Esophagus squamous epithelium (tissue), 5 donors: Measurements from ENCODE around the gene TRAK1. TPM values are rescaled to one million over a fixed set of nuclear protein-coding genes. Genes with fewer than 3 reads are reported as not detected.
"Not testable (repeated sequence)": the region's sequence is repeated elsewhere in the genome, so short reads cannot be mapped to it uniquely, and the experiment has no call there.

ENCODE experiments used
- DNase-seq: peaks from one replicate; lab custom pipeline; 2025; lab: John Stamatoyannopoulos, UW
- H3K27ac ChIP-seq, 4 donors: fragments of 200-600 bp; sonication (generic); one replicate each; pipeline ENCODE4 v1.5.1; 2016 to 2019; ENCODE audit warnings: mild to moderate bottlenecking in 1 of 4
- H3K27me3 ChIP-seq, 4 donors: fragments of 200-600 bp; sonication (generic); 1 replicate in 3 of 4; 2 replicates in 1 of 4; pipeline versions ENCODE4 v1.5.1 to v1.6.0; 2017 to 2021; ENCODE audit warnings: antibody characterized with exemption in 1 of 4
- H3K36me3 ChIP-seq, 3 donors: fragments of 200-600 bp; sonication (generic); one replicate each; pipeline ENCODE4 v1.5.1; 2016 to 2019
- H3K4me1 ChIP-seq, 3 donors: fragments of 200-600 bp; sonication (generic); one replicate each; pipeline ENCODE4 v1.5.1; 2017 to 2019
- H3K4me3 ChIP-seq, 4 donors: fragments of 200-600 bp; sonication (generic); 1 replicate in 3 of 4; 2 replicates in 1 of 4; pipeline ENCODE4 v1.5.1; 2016 to 2019; ENCODE audit warnings: mild to moderate bottlenecking in 2 of 4, moderate library complexity in 1 of 4
- H3K9me3 ChIP-seq, 3 donors: fragments of 200-600 bp; sonication (generic); one replicate each; pipeline ENCODE4 v1.5.1; 2016 to 2019
- POLR2A ChIP-seq, 4 donors: fragments of 450-650 bp; IDR thresholded peaks; one replicate each; pipeline ENCODE4 v1.6.1; 2017; ENCODE audit warnings: antibody characterized with exemption in 4 of 4, mild to moderate bottlenecking in 4 of 4, moderate library complexity in 3 of 4
- WGBS, 2 donors: methylation state at CpG; one replicate each; pipeline ENCODE4 v1.1.5; 2018; 5-methylcytosine and 5-hydroxymethylcytosine counted together
- intact Hi-C: fragments of 100-400 bp; cut with DNase I; formaldehyde crosslinking; loops from one replicate; pipeline ENCODE4 v1.15.0; 2022
- total RNA-seq, 4 donors: library from RNA; depleted of rRNA; stranded (reverse); fragments of >200 nt; gene quantifications; one replicate each; pipeline ENCODE4 v1.1.0, GENCODE V29; 2016
- TF ChIP-seq, protein P1 (sequence below), 6 experiments: fragments of 450-650 bp in 4 of 6; fragments of 200-600 bp in 2 of 6; sonication (generic) in 2 of 6; IDR thresholded peaks; one replicate each; pipeline ENCODE4 v1.5.1; 2016 to 2019; ENCODE audit warnings: antibody characterized with exemption in 6 of 6, mild to moderate bottlenecking in 4 of 6, moderate library complexity in 4 of 6
- donor health status: DM: yes; HTN: yes; CAD: no.

TRAK1 gene, protein sequence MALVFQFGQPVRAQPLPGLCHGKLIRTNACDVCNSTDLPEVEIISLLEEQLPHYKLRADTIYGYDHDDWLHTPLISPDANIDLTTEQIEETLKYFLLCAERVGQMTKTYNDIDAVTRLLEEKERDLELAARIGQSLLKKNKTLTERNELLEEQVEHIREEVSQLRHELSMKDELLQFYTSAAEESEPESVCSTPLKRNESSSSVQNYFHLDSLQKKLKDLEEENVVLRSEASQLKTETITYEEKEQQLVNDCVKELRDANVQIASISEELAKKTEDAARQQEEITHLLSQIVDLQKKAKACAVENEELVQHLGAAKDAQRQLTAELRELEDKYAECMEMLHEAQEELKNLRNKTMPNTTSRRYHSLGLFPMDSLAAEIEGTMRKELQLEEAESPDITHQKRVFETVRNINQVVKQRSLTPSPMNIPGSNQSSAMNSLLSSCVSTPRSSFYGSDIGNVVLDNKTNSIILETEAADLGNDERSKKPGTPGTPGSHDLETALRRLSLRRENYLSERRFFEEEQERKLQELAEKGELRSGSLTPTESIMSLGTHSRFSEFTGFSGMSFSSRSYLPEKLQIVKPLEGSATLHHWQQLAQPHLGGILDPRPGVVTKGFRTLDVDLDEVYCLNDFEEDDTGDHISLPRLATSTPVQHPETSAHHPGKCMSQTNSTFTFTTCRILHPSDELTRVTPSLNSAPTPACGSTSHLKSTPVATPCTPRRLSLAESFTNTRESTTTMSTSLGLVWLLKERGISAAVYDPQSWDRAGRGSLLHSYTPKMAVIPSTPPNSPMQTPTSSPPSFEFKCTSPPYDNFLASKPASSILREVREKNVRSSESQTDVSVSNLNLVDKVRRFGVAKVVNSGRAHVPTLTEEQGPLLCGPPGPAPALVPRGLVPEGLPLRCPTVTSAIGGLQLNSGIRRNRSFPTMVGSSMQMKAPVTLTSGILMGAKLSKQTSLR
- 10 to 100 TPM; 31.8 to 40.6 (median 37.7) TPM for total RNA-seq

GRCh38 chr3:42090973-42091731 is at the start of gene TRAK1:
TSS of gene TRAK1 (plus strand) at chr3:42091357. CDS start at chr3:42091470, 113 bp downstream.
- peaks cover 4 to 71% (median 28%) of the 10 kb centered on the region in 3 donors for H3K4me1 ChIP-seq
- H3K27ac ChIP-seq, result peak within 1 kb of the TSS; percentile 87 to 90 (median 88)
- peak within 1 kb of the TSS; percentile 45 to 65 (median 56) for H3K4me3 ChIP-seq
- no peak for DNase-seq
- intact Hi-C loops, result no loop called here
- peak in 3 of 4 donors; percentile 13 to 57 (median 53) for TF ChIP-seq POLR2A (IDR thresholded peaks at IDR 0.05)
- TF ChIP-seq, protein P1, sequence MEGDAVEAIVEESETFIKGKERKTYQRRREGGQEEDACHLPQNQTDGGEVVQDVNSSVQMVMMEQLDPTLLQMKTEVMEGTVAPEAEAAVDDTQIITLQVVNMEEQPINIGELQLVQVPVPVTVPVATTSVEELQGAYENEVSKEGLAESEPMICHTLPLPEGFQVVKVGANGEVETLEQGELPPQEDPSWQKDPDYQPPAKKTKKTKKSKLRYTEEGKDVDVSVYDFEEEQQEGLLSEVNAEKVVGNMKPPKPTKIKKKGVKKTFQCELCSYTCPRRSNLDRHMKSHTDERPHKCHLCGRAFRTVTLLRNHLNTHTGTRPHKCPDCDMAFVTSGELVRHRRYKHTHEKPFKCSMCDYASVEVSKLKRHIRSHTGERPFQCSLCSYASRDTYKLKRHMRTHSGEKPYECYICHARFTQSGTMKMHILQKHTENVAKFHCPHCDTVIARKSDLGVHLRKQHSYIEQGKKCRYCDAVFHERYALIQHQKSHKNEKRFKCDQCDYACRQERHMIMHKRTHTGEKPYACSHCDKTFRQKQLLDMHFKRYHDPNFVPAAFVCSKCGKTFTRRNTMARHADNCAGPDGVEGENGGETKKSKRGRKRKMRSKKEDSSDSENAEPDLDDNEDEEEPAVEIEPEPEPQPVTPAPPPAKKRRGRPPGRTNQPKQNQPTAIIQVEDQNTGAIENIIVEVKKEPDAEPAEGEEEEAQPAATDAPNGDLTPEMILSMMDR (IDR thresholded peaks at IDR 0.05), result peak in 3 of 6 experiments; percentile 22 to 33 (median 31)
- WGBS, 2 donors, result 28 to 42% methylated on average over 10 to 14 of the region's 14 CpGs
- H3K27me3 ChIP-seq, result no peaks in the 10 kb centered on the region
- peaks cover 0 to 35% (median 0%) of the 10 kb centered on the region in 3 donors for H3K36me3 ChIP-seq
- H3K9me3 ChIP-seq, result no peaks in the 10 kb centered on the region

GRCh38 chr3:42042747-42043098 is 48.4 kb upstream of the TRAK1 start:
- DNase-seq, result no peak
- no peak for TF ChIP-seq POLR2A (IDR thresholded peaks at IDR 0.05)
- TF ChIP-seq, protein P1 (IDR thresholded peaks at IDR 0.05), result no peak
- Histone ChIP-seq H3K9me3 (no peaks in the 10 kb centered on the region), H3K4me3 (no peak overlapping the region), H3K27me3 (no peaks in the 10 kb centered on the region), H3K27ac (peak overlapping the region in 3 of 4 donors; percentile 60 to 75 (median 66)), H3K36me3 (no peaks in the 10 kb centered on the region), H3K4me1 (peaks cover 9 to 49% (median 27%) of the 10 kb centered on the region in 3 donors)
- 42 to 49% methylated on average over 5 of the region's 5 CpGs for WGBS, 2 donors
- intact Hi-C loops, result no loop called here

- Histone ChIP-seq H3K4me3 (no peak overlapping the region), H3K27ac (peak overlapping the region in 3 of 4 donors; percentile 60 to 75 (median 66)), H3K4me1 (peaks cover 9 to 49% (median 27%) of the 10 kb centered on the region in 3 donors), H3K9me3 (no peaks in the 10 kb centered on the region), H3K27me3 (no peaks in the 10 kb centered on the region), H3K36me3 (no peaks in the 10 kb centered on the region)
- TF ChIP-seq, protein P1 (IDR thresholded peaks at IDR 0.05), result no peak
- TF ChIP-seq POLR2A (IDR thresholded peaks at IDR 0.05), result no peak
- intact Hi-C loops, result no loop called here
- WGBS, 2 donors, result 41 to 66% methylated on average over 6 to 7 of the region's 9 CpGs
- DNase-seq, result no peak
Measured at GRCh38 chr3:42043099-42043813, 47.9 kb upstream of the TRAK1 start.

DNA sequence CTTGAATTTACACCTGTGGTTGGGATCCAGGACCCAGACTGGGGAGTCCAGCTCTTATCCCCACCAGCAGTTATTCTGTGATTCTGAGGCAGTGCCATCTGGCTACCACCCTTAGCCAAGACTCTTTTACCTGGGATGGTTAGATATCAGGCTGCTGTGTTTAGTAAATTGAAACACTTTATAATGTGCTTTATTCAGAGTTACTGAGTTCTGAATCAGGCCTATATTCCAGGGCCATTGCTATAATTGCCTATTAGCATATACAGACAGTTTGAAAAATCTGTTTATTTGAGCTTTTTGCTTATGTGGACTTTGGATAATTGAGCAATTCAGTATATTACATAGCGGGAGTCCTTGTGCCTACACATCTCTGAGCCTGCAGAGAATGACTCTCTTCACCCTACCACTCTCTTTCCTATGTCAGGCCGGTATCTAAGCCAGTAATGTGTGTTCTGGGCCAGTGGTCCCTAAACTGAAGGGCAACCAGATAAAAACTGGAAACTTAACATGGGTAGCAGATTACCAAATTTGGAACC is 45.4 kb upstream of the TRAK1 start:
- H3K27ac ChIP-seq, result peak overlapping the region in 3 of 4 donors; percentile 17 to 64 (median 26)

DNA sequence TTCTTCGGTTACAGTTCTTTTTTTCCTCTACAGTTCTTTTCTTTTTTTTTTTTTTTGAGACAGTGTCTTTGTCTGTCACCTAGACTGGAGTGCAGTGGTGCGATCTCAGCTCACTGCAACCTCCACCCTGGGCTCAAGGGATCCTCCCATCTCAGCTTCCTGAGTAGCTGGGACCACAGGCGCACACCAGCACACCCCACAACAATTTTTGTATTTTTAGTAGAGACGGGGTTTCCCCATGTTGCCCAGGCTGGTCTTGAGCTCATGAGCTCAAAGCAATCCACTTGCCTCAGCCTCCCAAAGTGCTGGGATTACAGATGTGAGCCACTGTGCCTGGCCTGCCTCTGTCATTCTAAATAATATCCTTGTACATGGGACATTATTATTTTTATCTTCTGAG is 42.6 kb upstream of the TRAK1 start:
- DNase-seq, intact Hi-C loops, H3K9me3 ChIP-seq, H3K36me3 ChIP-seq, H3K27me3 ChIP-seq, H3K27ac ChIP-seq, H3K4me3 ChIP-seq: not testable (repeated sequence)
- 46 to 92% methylated on average over 4 of the region's 4 CpGs for WGBS, 2 donors
- peaks cover 3 to 59% (median 33%) of the 10 kb centered on the region in 3 donors for H3K4me1 ChIP-seq

More for the DNA sequence above, 45.4 kb upstream of the TRAK1 start:
- DNase-seq, result no peak
- Histone ChIP-seq H3K4me1 (peaks cover 9 to 49% (median 27%) of the 10 kb centered on the region in 3 donors), H3K9me3 (no peaks in the 10 kb centered on the region), H3K27me3 (no peaks in the 10 kb centered on the region), H3K4me3 (no peak overlapping the region), H3K36me3 (no peaks in the 10 kb centered on the region)
- 90 to 100% methylated on average over 1 to 2 of the region's 2 CpGs for WGBS, 2 donors
- intact Hi-C loops, result no loop called here
- no peak for TF ChIP-seq POLR2A (IDR thresholded peaks at IDR 0.05)
- TF ChIP-seq, protein P1 (IDR thresholded peaks at IDR 0.05), result no peak
